KOPT-K1 (cell line): ENCODE data around the gene EPS8L3.
"Not testable (repeated sequence)": the region's sequence is repeated elsewhere in the genome, so short reads cannot be mapped to it uniquely, and the experiment has no call there.

Experiments
- H3K27ac ChIP-seq: fragments of 200-600 bp; sonication (generic); 2 replicates; pipeline ENCODE4 v1.5.1; 2016; ENCODE audit warnings: antibody characterized with exemption, mild to moderate bottlenecking, low read depth, low read length; ENCODE audit not compliant: poor library complexity, severe bottlenecking
- H3K36me3 ChIP-seq: fragments of 200-600 bp; sonication (generic); 2 replicates; pipeline ENCODE4 v1.5.1; 2017; ENCODE audit warnings: antibody characterized with exemption, mild to moderate bottlenecking, low read length, moderate library complexity; ENCODE audit not compliant: insufficient read depth
- H3K9me3 ChIP-seq: fragments of 200-600 bp; sonication (generic); 2 replicates; pipeline ENCODE4 v1.5.1; 2017; ENCODE audit warnings: antibody characterized with exemption, low read length, mild to moderate bottlenecking; ENCODE audit not compliant: insufficient read depth, poor library complexity, severe bottlenecking

The EPS8L3 gene

GRCh38 chr1:109800291-109800690, 36.6 kb upstream of the EPS8L3 start:
- Histone ChIP-seq H3K27ac (no peak overlapping the region), H3K9me3 (no peaks in the 10 kb centered on the region), H3K36me3 (no peaks in the 10 kb centered on the region)

DNA sequence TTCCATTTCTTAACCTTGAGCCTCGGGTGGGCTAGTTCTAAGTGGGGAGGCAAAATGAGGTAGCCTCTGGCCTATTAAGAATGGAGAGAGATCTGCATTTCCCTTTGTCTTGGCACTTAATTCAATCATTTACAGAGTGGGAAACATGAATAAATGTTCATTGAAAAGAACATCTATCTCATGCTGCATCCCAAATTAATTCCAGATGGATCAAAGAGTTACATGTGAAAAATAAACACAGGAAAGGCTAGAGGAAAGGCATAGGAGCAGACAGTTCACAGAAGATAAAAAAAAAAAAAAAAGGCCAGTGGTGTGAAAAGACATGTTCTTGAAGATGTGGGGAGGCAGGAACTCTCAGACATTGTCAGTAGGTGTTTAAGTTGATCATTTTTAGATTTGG, 35.7 kb upstream of the EPS8L3 start:
- no peak overlapping the region for H3K27ac ChIP-seq
- no peaks in the 10 kb centered on the region for H3K36me3 ChIP-seq
- no peaks in the 10 kb centered on the region for H3K9me3 ChIP-seq

GRCh38 chr1:109797303-109797595, 33.5 kb upstream of the EPS8L3 start:
- not testable (repeated sequence) for H3K27ac ChIP-seq, H3K36me3 ChIP-seq, H3K9me3 ChIP-seq

GRCh38 chr1:109796484-109797302, 33.0 kb upstream of the EPS8L3 start:
- H3K9me3 ChIP-seq: no peaks in the 10 kb centered on the region
- no peak overlapping the region for H3K27ac ChIP-seq

GRCh38 chr1:109794319-109795132, 30.8 kb upstream of the EPS8L3 start:
- Histone ChIP-seq H3K9me3 (no peaks in the 10 kb centered on the region), H3K27ac (no peak overlapping the region), H3K36me3 (no peaks in the 10 kb centered on the region)

More at GRCh38 chr1:109796484-109797302, 33.0 kb upstream of the EPS8L3 start:
- no peaks in the 10 kb centered on the region for H3K36me3 ChIP-seq

GRCh38 chr1:109793486-109794318, 30.0 kb upstream of the EPS8L3 start:
- Histone ChIP-seq H3K9me3 (no peaks in the 10 kb centered on the region), H3K36me3 (no peaks in the 10 kb centered on the region), H3K27ac (no peak overlapping the region)

GRCh38 chr1:109793089-109793485, 29.4 kb upstream of the EPS8L3 start:
- no peak overlapping the region for H3K27ac ChIP-seq

DNA sequence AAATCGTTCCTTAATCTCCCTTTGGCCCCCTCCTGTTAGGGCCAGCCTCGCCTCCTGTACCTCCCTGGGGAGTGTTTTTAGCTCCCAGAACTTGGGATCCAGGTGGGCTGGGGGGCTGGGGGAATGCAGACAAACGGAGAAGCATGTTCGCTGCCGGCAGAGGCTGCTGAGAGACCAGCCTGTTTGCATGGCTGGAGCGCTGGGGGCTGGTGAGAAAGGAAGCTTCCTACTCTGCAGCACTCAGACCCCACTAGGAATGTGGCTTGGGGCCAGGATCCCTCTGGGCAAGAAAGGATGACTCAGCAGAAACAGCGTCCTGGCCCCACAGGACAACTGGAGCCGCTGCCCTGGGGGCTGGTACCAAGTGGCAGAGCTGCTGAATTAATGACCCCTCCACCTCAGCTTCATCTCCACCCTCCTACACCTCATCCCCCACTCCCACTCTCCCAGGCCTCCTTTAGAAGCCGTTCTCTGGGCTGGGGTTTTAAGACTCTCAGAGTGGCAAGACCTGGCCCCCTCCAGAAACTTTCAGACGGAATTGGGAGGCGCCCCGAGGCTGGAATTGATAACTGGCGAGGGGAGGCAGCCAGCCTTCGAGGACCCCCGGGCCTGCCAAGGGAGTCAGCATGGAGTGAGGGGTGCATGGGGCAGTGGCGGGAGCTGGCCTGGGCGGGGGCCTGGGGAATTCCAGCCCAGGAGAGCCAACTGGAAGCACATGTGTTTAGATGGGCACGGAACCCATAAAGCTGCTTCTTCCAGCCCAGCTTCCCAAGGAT, 28.5 kb upstream of the EPS8L3 start:
- Histone ChIP-seq H3K36me3 (no peaks in the 10 kb centered on the region), H3K27ac (no peak overlapping the region), H3K9me3 (no peaks in the 10 kb centered on the region)

More at GRCh38 chr1:109793089-109793485, 29.4 kb upstream of the EPS8L3 start:
- H3K9me3 ChIP-seq: no peaks in the 10 kb centered on the region
- H3K36me3 ChIP-seq: no peaks in the 10 kb centered on the region

GRCh38 chr1:109791495-109792043, 27.8 kb upstream of the EPS8L3 start:
- Histone ChIP-seq H3K9me3 (no peaks in the 10 kb centered on the region), H3K36me3 (no peaks in the 10 kb centered on the region), H3K27ac (no peak overlapping the region)

DNA sequence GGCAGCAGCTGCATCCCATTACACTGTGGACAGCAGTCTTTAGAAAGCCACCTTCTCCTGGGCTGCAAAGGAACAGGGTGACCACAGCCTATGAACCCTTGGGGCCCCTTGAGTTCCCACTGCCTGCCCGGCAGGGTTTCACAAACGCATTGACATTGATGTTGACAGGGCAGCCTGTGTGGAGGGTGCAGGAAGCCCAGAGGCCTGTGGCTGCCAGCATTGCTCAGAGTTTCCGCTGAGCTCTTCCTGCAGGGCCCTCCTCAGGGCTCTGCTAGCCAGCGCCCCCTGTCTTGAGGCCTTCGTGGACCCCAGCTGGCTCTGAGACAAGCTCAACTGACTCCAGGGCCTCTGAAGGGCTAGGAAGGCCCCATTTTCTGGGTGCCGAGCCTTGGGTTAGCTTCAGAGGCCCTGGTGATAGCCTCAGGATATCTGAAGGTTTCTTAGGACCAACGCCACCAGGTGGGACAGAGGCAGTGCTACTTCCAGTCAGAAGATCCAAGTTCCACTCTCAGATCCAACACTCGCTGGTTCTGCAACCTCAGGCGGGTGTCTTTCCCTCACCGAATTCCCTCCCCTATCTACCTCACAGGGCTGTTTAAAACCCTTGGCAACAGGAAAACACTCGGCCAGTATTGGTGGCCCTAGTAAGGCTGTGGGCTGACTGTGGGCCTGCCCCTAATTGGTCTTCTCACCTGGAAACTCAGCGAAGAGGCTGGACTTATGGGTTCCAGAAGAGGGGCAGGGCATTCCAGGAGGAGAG, 27.2 kb upstream of the EPS8L3 start:
- Histone ChIP-seq H3K36me3 (no peaks in the 10 kb centered on the region), H3K27ac (no peak overlapping the region), H3K9me3 (no peaks in the 10 kb centered on the region)

GRCh38 chr1:109790329-109790728, 26.6 kb upstream of the EPS8L3 start:
- H3K9me3 ChIP-seq: no peaks in the 10 kb centered on the region
- H3K27ac ChIP-seq: no peak overlapping the region

DNA sequence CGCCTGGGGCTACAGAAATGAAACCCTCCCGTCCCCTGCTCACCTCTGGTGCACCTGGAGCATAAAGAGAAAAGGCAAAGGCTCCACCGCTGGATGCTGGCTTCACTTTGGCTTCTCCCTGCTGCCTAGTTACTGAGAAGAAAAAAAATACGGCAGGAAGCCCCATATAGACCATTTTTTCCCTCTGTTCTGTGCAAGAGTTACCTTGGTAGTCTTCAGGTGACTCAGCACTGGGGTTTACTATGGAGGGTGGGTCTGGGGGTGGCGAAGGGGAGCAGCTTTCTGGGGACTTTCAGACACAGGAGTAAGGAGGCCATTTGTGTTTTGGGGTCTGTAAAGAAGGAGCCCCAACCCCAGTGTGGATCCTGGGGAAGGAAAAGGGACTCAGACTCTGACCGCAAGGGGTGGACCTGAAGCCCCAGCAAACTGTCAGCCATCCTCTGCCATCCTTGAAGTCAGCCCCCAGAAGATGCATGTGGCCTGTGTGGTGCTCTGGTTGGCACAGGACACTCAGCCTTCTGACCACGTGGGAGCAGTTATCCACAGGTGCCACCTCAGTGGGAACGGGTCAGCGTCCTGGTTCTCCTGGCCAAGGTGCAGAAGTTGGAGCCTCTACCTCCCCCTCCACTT, 25.9 kb upstream of the EPS8L3 start:
- no peak overlapping the region for H3K27ac ChIP-seq
- H3K36me3 ChIP-seq: no peaks in the 10 kb centered on the region
- no peaks in the 10 kb centered on the region for H3K9me3 ChIP-seq

More at GRCh38 chr1:109790329-109790728, 26.6 kb upstream of the EPS8L3 start:
- no peaks in the 10 kb centered on the region for H3K36me3 ChIP-seq

GRCh38 chr1:109788695-109789521, 25.2 kb upstream of the EPS8L3 start:
- no peak overlapping the region for H3K27ac ChIP-seq

More at GRCh38 chr1:109788695-109789521, 25.2 kb upstream of the EPS8L3 start:
- Histone ChIP-seq H3K9me3 (no peaks in the 10 kb centered on the region), H3K36me3 (no peaks in the 10 kb centered on the region)
